ENCODE results near the gene PRR23C.

Gene PRR23C

DNA sequence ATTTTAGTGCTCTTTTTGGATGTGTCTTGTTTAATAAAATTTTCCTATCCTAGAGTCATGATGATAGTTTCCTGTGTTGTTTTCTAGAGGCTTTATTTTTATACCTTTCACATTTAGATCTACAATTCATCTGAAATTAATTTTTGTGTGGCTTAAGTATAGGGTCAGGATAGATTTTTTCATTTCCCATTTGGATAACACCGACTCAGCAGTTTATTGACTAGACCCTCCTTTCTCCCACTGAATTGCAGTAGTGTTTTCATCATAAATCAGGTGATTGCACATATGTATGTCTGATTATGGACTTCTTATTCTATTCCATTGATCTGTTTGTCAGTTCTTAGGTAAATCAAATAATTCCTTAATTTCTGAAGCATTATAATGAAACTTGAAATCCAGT is 49.0 kb downstream of the PRR23C start:
- Histone ChIP-seq H3K36me3 (ENCODE audit: control insufficient read depth in 2 of 2, insufficient read depth in 2 of 2, low read length in 2 of 2) (no peaks in the 10 kb centered on the region), H3K27me3 (ENCODE audit: control insufficient read depth in 2 of 2, insufficient read depth in 2 of 2, low read length in 2 of 2) (peaks cover 0 to 9% of the 10 kb centered on the region in 2 donors), H3K27ac (ENCODE audit: low read depth in 2 of 2, low read length in 2 of 2) (no peak overlapping the region), H3K9ac (ENCODE audit: low read depth in 1 of 2, low read length in 2 of 2) (no peak overlapping the region), H3K4me1 (ENCODE audit: control insufficient read depth in 2 of 2, insufficient read depth in 2 of 2, low read length in 2 of 2) (no peaks in the 10 kb centered on the region), H3K9me3 (ENCODE audit: control insufficient read depth in 2 of 2, low read length in 2 of 2) (no peaks in the 10 kb centered on the region), H3K4me3 (ENCODE audit: low read length in 2 of 2) (no peak overlapping the region)

Data from mucosa of rectum (tissue), 2 donors.